ENCODE results near the gene CELA3A.

CELA3A gene

DNA sequence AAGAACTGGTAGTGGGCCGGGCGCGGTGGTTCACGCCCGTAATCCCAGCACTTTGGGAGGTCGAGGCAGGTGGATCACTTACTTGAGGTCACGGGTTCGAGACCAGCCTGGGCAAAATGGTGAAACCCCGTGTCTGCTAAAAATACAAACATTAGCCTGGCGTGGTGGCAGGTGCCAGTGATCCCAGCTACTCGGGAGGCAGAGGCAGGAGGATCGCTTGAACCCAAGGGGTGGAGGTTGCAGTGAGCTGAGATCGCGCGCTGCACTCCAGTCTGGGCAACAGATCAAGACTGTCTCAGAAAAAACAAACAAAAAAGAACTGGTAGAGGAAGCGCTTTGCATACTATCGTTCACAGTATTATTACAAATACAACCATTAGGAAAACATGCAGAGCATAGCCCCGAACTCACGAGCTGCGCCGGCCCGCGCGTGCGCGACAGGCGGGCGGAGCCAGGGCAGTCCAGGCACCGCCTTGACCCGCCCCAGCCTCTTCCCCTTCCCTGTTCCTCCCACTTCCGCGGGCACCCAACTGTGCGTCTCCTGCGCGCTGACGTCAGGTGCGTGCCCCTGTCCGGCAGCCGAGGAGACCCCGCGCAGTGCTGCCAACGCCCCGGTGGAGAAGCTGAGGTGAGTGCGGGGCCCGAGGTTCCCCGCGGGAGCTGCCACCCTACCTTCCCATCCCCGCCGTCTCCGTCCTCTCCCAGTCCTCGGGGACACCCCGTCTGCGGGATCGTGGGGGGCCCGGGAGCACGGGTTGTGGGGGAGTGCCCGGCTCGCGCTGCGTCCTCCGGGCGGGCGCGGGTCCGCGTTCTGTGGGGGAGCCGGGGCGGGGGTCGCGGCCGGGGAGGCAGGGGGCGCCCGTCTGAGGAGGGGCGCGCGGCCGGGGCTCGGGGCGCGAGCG, 50.9 kb downstream of the CELA3A start, which contains the start of gene CDC42:
Gene CDC42, plus strand, starts transcription at position 595 of the 902 bp plus-strand sequence. CDS start 25,770 bp downstream, outside the sequence.
- peak; percentile 75 for DNase-seq

DNA sequence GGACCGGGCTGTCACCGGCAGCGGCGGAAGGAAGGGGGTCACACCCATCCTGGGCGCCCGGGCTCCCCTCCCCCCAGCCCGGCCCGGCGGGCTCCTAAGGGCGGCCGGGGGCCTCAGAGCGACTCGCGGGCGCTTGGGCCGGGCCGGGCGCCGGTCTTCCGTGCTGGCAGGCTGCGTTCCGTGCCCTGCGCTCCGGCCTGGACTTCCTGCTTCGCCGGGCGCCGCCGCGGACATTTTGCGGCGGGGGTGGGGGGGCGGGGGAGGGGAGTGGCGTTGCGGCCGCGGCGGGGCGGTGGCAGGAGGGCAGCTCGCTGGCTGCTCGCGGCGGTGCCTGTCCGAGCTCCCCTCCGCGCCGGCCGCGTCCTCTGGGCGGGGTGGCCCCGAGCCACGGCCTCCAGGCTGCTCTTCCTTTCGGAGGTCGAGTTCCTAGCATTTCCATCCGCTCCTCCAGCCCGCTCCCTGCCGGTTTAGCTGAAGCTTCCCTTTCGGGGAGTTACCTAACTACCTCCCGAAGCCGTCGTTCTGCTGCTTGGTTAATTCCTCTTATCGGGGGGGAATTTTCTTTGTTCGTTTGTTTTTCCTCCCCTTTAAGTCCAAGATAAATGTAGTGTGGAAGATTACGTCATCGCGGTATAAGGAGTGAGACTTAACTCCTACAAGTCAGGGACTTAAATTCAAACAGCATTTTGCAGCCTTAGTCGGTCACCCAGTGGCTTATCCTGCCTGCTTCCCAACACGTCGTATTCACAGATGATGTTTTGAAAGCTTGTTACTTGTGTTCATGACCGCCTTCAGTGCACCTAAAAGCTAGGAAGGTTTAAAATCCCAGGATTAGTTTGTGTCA, 51.8 kb downstream of the CELA3A start:
- DNase-seq: no peak

DNA sequence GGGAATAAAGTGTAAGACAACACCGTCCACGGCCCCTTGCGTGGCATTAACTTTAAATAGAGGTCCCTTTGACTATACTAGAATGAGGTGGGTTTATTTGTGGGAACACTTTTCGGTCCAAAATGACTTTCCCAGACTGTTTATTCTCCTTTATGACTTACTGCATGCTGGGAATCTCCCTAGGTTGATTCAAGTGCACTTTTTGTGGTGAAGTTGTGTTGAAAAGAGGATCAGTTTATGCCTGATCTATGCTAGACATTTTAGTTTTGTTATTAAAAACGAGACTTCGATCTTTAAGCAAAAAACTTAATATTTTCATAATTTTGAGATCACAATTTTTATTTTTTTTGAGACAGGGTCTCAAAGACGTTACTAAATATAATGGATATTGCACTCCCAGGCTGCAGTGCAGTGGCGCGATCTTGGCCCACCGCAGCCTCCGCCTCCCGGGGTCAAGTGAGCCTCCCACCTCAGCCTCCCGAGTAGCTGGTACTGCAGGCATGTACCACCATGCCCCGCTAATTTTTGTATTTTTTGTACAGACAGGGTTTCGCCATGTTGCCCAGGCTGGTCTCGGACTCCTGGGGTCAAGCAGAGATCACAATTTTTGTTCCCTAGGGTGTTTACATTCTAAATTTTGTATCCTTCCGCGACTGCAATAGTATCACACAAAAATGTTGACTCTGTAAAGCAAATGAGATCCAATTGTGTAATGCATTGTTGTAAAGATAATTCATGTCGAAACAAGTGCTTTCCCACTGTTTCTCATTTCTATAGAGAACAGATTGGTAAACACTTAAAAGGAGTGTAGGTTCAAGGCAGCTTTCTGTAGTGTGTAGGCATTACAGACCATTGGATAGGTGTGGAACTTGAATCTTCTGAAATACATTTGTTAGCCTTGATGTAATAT, 52.7 kb downstream of the CELA3A start:
- DNase-seq: no peak

DNA sequence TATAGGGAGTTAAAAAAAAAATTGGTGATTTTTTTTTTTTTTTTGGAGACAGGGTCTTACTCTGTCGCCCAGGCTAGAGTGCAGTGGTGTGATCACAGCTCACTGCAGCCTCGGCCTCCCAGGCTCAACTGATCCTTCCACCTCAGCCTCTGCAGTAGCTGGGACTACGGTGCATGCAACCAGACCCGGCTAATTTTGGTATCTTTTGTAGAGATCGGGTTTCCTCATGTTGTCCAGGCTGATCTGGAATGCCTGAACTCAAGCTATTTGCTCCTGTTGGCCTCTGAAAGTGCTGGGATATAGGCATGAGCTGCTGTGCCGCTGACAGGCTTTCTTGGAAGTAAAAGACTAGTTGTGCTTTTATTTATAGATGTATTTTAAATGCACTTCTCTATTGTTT, 54.0 kb downstream of the CELA3A start:
- no peak for DNase-seq

DNA sequence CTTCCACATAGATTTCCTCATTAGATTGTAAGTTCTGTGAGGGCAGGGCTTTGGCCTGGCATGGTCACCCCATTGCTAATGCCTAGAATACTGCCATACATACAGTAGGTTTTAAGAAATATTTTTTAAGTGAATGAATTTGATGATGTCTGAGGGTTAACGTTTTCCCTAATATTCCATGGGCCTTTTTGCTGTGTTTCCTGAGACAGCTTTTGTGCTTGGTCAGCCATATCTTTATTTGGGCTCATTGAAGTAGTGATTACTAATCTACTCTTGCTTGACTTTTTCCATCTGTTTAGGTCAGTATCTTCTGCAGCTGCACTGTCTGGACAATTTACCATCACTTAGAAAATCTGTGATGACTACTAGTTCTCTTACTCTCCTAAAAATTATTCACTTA, 54.6 kb downstream of the CELA3A start:
- DNase-seq: no peak

DNA sequence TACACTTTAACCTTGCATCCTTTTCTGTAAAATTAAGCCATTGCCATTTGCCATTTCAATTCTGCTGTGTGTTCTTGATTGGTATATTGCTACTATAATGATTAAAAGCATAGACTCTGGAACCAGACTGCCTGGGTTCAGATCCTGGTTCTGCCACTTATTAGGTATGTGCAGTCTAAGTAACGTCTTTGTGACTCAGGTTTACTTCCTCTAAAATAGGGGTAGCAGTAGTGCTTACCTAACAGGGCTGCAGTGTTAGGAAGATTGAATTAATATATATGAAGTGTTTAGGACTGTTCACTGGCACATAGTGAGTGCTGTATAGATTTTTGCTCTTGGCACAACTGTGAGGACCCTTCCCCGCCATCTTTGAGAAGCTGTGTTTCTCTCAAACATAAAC, 55.5 kb downstream of the CELA3A start:
- no peak for DNase-seq

DNA sequence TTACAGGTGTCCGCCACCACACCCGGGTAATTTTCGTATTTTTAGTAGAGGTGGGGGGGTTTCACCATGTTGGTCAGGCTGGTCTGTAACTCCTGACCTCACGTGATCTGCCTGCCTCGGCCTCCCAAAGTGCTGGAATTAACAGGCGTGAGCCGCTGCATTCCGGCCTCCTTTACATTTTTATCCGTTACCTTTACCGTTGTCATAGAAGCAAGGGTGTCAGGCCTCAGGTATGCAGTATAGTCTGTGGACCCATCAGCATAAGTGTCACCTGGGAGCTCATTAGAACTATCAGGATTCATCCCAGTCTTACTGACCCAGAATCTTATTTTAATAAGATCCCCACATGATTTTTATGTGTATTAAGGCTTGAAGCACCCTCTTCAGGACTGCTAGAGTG, 56.4 kb downstream of the CELA3A start:
- no peak for DNase-seq

All from NCI-H526 treated with DMSO at 0.1 percent for 48 hours (cell line).